HG03575 (cell line): Measurements from ENCODE around the gene DPEP2.
"Not testable (repeated sequence)": the region's sequence is repeated elsewhere in the genome, so short reads cannot be mapped to it uniquely, and the experiment has no call there.

Source experiments
- ATAC-seq: cut with Tn5 transposase; IDR thresholded peaks from one replicate; pipeline ENCODE4 v1.9.1; 2021; ENCODE audit not compliant: unreplicated experiment, insufficient number of reproducible peaks, low FRiP score; ENCODE audit errors: extremely low read depth

The DPEP2 gene

DNA sequence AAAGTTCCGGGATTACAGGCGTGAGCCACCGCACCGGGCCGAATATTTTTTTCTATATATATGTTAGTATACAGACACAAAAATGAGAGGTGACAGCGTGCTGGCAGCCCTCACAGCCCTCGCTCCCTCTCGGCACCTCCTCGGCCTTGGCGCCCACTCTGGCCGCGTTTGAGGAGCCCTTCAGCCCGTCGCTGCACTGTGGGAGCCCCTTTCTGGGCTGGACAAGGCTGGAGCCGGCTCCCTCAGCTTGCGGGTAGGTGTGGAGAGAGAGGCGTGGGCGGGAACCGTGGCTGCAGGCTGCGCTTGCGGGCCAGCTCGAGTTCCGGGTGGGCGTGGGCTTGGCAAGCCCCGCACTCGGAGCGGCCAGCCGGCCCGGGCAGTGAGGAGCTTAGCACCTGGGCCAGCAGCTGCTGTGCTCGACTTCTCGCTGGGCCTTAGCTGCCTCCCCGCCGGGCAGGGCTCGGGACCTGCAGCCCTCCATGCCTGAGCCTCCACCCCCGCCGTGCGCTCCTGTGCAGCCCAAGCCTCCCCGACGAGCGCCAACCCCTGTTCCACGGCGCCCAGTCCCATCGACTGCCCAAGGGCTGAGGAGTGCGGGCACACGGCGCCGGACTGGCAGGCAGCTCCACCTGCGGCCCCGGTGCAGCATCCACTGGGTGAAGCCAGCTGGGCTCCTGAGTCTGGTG is 17.1 kb downstream of the DPEP2 start:
- ATAC-seq = no peak

DNA sequence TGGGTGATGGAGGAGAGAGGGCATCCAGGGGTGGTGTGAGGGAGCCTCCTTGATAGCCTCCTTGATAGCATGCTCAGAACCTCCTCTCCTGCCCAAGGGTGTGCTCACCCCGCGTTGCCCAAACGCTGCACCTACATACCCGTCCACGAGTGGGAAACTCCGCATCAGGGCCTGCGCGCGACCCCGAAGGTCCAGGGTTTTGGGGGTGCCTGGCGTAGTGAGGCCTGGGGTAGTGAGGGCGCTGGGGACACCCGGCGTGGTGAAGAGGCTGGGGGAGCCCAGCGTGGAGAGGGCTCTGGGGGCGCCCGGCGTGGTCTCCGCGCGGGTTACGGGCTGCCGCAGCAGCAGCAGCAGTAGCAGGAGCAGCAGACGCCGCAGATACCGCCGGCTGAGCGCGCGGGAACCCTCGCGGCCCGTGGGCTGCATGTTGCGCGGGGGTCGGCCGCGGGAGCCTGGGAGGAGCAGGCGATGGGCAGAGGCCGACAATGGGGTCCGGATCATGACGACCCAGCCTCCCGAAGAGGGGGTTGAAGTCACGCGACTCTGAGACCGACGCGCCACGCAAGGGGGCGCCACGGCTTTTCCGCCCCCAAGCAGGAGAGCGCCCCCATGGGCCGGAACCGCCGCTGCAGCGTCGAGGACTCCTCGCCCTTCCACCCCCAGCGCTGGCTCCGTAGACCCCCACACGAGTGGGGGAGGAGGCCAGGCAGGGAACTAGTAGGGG is 19.2 kb downstream of the DPEP2 start, which contains the start of gene DPEP3:
Gene DPEP3, minus strand, starts transcription at position 545 of the 724 bp plus-strand sequence. Its CDS starts 119 bp downstream, at position 426.
- no peak for ATAC-seq

DNA sequence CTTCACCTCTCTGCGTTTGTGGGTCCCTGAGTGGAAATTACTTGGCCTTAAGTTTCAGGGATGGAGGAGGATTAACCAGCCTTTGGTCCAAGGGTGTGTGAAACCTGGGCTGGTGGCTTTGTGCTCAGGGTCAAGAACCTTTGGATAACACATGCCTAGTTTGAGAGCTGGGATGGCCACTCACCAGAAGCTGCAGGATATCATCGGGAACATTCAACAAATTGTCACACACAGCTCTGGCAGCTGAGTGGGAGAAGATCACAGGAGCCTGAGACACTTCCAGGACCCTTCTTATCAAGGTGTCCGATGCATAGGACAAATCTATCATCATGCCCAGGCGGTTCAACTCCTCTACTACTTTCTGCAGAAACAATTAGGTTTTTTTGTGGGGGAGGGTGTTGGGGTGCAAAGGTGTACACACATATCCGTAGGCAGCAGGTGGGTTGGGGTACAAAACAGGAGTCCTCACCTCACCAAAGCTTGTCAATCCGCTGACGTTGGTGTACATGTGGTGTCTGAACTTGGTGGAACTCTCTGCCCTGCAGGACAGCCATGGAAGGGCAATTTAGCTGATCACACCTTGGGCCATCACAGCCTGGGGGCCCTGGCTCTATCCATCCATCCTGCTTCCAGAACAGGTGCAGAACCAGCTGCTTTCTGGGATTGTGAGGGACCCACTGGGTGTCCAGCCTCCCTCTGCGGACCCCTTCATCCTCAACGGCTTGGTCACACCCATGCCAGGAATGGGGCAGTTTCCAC is 21.6 kb downstream of the DPEP2 start:
- ATAC-seq = no peak

DNA sequence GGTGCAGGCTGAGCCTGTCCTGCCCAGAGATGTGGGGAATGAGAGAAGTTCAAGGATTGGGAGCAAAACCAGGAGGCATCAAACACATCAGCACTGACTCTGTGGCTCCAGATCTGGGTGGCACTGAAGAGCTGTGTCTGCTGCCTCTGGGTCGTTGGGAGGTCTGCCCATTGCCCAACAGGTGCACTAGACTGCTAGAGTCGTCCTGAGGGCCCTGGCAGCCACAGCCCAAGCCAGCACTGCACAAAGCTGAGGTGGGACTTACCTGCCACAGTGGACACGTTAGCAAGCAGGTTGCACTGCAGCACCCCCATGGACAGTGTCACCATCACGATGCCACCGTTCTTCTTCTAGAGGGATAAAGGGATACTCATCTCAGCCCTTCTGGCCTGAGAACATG is 22.3 kb downstream of the DPEP2 start:
- ATAC-seq = no peak

DNA sequence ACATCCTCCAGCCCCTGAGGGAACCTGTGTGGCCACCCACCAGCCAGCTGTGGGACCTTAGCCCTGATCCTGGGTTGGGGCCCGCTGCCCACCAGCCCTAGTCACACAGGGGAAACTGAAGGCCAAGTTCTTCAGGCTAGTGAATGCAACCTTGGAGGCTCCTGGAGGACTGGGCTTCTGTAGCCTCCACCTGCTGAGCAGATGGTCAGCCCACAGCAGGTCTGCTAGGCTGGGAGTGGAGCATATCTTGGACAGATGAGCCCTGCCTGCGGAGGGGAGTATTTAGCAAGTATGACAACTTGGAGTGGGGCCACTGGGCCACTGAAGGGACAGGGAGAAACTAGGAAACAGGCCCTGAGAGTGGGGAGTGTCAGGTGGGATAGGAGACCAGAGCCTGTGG is 23.1 kb downstream of the DPEP2 start:
- no peak for ATAC-seq

DNA sequence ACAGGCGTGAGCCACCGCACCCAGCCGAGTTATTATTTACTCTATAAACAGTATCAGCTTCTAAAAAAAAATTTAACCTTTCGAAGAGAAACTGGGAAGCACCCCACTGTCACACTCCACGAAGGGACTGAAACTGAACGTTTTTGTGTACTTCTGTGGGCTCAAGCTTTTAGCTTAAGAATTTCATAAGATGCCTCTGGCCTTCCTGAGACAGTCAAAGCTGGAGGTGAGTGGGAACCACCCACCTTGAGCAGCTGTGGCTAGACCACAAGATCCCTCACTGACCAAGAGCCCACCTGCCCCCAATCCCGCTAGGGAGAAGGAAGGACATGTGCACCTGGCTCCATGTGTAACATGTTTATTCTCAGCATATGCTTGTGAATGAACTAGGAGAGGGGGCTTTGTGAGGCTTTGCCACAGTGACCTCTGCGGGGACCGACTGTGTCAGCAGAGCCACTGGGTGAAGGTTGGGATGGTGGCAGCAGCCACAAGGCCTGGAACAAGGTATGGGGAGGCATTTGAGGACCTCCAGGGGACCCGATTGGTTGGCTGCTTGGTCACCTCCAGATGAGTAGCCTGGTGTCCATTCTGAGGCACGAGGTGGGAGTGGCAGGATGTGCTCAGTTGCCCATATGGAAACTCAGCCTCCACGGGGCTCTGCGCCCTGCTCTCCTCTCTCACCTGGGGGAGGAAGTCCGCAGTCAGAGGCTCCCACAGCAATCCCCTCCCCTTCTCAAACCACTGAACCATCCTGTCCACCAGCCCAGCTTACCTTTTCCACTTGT is 23.8 kb downstream of the DPEP2 start:
- ATAC-seq = no peak

DNA sequence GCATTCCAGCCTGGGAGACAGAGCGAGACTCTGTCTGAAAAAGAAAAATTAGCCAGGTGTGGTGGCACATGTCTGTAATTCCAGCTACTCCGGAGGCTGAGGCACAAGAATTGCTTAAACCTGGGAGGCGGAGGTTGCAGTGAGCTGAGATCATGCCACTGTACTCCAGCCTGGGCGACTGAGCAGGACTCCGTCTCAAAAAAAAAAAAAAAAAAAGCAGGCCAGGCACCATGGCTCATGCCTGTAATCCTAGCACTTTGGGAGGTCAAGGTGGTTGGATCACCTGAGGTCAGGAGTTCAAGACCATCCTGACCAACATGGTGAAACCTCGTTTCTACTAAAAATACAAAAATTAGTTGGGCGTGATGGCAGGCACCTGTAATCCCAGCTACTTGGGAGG is 27.0 kb downstream of the DPEP2 start:
- not testable (repeated sequence) for ATAC-seq

DNA sequence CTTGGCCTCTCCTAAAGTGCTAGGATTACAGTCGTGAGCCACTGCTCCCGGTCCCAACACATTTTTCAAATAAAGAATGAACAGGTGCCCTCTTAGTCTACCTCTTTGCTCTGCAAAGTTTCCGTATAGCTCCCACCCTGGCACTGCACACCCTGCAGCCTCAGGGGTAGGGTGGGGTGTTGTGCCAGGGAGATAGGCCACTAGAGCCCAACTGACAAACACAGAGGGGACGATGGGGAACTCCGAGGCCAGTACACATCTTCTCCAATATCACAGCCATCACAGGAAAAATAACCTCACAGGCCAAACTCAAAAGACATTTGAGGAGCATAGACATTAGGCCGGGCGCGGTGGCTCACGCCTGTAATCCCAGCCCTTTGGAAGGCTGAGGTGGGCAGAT is 28.2 kb downstream of the DPEP2 start:
- no peak for ATAC-seq

DNA sequence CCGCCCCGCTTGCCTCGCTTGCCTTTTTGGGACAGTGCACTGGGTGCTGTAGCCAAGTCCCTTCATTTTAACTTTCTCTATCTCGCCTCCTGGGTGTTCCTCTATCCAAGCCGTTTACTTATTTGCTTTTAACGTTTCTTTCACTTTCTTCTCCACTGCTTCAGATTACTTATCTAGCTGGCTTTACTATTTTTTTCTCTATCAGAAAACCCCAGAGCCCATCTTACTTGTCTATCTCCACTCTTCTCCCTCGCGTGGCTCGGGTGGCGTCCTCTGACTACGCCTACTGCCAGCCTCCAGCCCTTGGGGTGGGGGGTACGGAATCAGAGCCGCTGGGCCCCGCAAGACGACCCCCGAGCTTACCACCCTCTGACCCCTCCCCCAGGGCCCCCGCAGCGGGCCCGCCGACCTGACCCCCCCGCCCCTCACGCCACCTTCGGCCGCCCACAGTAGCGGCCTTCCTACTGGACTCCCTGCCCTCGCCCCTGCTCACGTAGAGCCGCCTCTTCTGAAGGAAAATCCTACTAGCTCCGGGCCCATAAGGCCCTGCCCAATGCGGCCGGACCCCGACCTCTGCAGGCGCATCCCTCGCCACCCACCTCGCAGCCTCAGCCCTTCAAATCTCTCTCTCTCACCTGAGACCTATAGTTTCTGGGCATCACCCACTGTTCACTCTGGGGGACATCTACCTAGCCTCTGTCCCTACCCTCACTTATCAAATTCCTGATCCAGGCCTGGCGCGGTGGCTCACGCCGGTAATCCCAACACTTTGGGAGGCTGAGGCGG is 29.8 kb downstream of the DPEP2 start:
- ATAC-seq = no peak

DNA sequence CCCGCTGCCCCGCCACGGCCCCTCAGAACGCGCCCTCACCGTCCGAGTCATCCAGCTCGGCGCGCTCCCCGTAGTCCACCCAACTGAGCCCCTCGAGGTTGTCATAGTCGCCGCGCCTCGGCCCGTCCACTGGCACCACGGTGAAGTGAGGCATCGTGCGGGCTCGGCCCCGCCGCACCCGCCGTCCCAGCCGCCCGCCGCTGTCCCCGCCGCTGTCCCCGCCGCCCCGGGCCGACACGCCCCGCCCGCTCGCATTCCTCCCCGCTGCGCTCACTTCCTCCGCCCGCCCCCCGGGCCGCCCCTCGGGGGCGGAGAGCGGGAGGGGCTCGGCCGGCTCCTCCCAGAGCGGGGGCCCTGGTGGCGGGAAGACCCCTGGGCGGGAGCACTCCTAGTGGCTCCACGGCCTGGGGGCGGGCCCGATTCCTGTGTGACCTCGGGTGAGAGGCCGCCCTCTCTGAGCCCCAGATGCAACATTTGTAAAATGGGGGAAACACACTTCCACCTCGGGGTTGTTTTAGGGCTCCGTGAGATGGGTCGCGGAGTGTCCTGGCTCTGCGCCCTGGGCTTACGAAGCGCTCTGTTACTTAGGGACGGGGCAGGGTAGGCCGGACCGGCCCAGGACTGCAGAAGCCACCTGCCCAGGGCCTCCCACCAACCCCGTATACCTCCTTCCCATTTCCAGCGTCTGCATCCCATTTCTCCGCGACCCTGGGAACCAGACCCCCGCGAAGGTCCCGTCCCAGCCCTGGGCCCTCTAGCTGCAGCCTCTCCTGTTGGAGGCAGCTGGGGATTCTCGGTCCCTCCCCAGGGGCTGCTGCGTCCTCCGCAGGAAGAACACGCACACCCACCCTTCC is 30.7 kb downstream of the DPEP2 start, which contains the start of gene SLC12A4:
Gene SLC12A4, minus strand, starts transcription at position 238 of the 854 bp plus-strand sequence. Its CDS starts 84 bp downstream, at position 154.
- no peak for ATAC-seq

DNA sequence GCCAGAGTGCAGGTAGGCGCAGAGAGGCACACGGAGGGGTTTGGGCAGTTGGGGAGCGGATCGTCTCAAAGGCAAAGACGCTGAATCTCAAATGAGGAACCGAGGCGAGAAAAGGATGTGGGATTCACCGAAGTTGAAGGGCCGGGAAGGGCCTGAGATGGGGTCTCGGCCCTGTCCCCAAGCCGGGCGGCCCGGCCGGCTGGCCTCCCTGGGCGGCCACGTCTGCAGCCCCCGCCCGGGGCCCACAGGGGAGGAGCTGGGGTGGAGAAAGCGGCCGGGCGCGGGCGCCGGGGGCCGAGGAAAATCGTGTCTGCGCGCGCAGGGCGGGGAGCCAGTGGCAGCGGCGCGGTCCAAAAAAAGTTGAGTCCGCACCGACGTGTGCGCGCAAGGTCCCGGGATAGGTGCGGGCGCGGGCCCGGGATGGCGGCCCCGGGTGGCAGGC is 31.3 kb downstream of the DPEP2 start:
- ATAC-seq = no peak

DNA sequence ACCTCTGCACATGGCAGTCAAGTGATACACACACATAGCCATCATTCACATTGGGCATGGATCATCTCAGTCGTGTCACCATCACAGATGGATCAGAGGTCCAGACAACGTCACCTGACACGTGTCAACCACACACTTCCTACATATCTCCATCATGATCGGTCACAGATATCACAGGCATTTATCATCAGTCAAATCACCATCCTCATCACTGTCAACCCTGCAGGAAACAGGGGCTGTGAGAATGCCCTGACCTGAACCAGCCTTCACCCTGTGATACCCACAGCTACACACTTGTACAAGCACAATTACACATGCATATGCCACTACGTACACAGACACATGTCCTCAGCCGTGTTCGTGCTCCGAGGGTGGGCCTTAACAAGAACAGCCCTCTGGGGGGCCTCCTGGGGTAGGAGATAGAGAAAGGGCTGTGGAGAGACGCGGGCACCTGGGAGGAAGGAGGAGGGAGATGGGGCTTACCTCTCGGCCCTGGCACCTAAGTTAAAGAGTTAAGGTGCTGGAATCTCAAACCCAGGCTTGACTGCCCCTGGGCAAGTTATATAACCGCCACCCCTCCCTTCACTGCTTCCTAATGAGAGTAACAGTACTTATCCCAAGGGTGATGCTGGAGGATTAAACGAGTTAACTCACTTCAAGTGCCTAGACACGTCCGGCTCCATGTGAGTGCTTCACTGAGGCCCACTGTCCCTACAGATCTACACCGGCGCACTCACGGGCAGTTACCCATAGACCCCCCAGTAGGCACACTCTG is 31.9 kb downstream of the DPEP2 start:
- no peak for ATAC-seq

DNA sequence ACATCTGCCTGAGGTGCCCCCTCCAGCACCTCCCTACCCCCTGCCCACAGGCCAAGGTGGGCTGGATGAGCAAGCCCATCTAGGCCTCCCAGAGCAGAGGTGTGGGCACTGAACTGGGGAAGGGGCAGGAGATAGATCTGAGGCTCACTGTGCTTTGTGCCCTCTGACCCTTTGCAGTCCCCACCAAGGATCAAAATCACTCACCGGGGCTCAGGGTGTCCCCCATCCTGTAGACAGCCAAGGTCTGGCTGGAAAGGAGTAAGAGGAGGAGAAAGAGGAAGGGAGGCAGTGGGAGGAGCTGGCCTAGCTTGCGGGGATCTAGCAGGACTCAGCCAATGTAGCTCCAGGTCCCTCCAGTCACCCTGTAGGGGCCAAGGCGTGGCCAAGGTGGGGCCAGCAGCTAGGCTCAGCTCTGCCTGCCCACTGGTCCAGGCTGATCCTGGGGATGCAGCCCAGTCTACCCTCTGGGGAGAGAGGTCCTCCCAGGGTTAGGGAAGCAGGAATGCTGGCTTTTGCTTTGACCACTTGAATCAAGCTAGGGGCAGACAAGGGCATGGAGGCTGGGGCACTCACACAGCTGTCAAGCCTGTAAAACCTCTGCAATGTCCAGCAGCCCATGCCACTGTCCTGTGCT is 32.6 kb downstream of the DPEP2 start:
- ATAC-seq = no peak

DNA sequence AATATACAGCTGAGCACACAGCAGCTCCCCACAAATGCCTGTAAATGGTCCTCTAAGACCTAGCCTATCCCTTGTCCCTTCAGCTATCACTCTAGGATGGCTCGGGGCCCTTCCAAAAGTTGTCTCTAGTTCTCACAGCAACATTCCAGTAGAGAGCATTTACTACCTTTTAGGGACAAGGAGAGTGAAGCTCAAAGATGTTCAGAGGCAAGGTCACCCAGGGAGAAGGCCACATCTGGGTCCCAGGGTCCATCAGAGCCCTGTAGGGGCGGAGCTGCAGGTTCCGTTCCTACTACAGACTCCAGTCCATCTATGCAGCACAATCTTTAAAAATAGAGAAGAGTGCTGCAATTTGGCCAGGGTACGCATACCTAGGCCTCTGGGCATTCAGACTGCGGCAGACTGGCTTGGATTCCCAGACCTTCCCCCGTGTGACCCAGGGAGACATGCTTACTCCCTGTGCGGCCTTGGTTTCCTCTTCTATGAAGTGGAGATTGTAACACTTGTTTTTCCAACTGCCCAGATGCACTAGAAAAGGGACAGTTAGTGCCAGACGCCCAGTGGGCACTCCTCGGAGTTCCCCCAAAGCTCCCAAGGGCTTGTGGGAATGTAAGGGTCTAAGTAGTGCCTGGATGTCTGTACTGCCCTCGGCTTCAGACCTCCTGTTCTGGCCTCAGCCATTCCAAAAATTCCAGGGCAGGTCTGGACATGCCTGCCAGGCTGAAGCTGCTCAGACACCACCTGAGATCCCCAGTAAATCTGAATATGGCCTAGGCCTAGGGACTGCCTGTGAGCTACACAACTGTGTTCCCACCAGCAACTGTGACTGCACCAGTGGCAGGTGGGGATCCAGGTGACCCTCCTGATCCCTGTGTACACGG is 33.4 kb downstream of the DPEP2 start:
- ATAC-seq = no peak

DNA sequence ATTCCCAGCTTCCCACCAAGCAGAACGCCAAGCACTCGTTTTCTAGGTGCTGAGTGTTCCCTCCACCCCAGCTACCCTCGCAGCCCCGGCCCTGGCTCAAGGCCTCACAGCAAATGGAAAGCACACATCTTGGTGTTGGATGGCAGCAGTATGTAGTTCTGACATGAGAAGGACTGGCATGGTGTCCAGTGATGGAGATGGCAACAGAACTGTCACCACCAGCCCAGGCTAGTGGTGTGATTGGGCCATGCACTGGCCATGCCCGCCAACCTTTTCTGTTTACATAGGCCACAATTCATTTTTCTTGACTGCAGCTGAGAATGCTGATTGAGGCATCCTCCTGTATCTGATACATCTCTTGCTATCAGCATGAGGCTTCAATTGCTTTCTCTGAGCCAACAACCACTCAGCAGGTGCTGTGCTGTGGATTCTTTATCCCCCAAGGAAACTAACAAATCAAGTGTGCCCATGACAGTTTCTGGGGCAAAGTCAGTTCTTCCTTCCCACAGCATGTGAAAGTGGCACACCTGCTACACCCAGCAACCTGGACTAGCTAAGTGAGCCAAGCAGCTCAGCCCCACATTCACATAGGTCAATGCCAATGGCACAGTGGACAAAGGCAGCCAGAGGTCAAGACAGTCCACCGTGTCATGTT is 34.7 kb downstream of the DPEP2 start:
- no peak for ATAC-seq
